Mucosa of descending colon (tissue), 3 donors: ENCODE data around the gene GALP. TPM values are rescaled to one million over a fixed set of nuclear protein-coding genes. Genes with fewer than 3 reads are reported as not detected.

Experiments
- ATAC-seq: fragments of 200-7000 bp; cut with Tn5 transposase; one replicate; pipeline ENCODE4 v1.9.1; 2020; ENCODE audit warnings: mild to moderate bottlenecking, moderate library complexity
- DNase-seq, 3 donors: peaks; one replicate each; pipeline ENCODE4 v3.0.0-alpha.2; 2020
- H3K36me3 ChIP-seq: fragments of 200-600 bp; one replicate; pipeline ENCODE4 v1.8.0; 2021; ENCODE audit warnings: low read depth, mild to moderate bottlenecking
- H3K4me1 ChIP-seq: fragments of 200-600 bp; one replicate; pipeline ENCODE4 v1.8.0; 2021; ENCODE audit warnings: low read depth, mild to moderate bottlenecking
- H3K4me3 ChIP-seq: fragments of 200-600 bp; one replicate; pipeline ENCODE4 v1.8.0; 2021; ENCODE audit warnings: mild to moderate bottlenecking
- H3K9me3 ChIP-seq: fragments of 200-600 bp; one replicate; pipeline ENCODE4 v1.8.0; 2021; ENCODE audit warnings: mild to moderate bottlenecking
- CTCF ChIP-seq: fragments of 200-600 bp; IDR thresholded peaks from one replicate; pipeline ENCODE4 v1.8.0; 2022; ENCODE audit warnings: antibody characterized with exemption, mild to moderate bottlenecking
- intact Hi-C, 2 donors: fragments of 100-400 bp; cut with DNase I in 1 of 2; cut with micrococcal nuclease in 1 of 2; formaldehyde crosslinking; loops; one replicate each; pipeline versions ENCODE4 v1.11.0 to v1.11.1; 2022; cut with DNase I, micrococcal nuclease
- total RNA-seq, 3 donors: library from RNA; stranded (reverse); fragmentation: NEBNext Ultra II Directional in 2 of 3; extraction: Animal tissue kit (Norgen Biotek cat#: 25700) in 2 of 3; gene quantifications; one replicate each; pipeline versions ENCODE4 v1.2.1 to v1.2.4, GENCODE V29; 2021 to 2023
- donor health status: DM: no; HTN: no; CAD: no; lungs with moderate emphysema.
- donor health status: DM: no; HTN: no; CAD: no.
- donor health status: DM: no; HTN: yes; CAD: no.

The GALP gene
- total RNA-seq, 3 donors from 2014 or later: not detected

GRCh38 chr19:56223481-56223880 lies 47.7 kb downstream of the GALP start:
- no peak overlapping the region for H3K4me3 ChIP-seq
- H3K36me3 ChIP-seq: no peaks in the 10 kb centered on the region
- ATAC-seq (no peak), DNase-seq (no peak)
- intact Hi-C loops: no loop called here
- H3K4me1 ChIP-seq: no peaks in the 10 kb centered on the region
- H3K9me3 ChIP-seq: no peaks in the 10 kb centered on the region
- TF ChIP-seq CTCF: no peak

Other genes starting within 250 kb of the GALP start
- gene NLRP13, start 243.7 kb upstream of the GALP start, total RNA-seq: not detected
- gene NLRP8, start 228.2 kb upstream of the GALP start, total RNA-seq: not detected
- gene NLRP5, start 189.2 kb upstream of the GALP start, total RNA-seq: not detected
- gene ZNF787, start 54.7 kb upstream of the GALP start, total RNA-seq: 10 to 100 TPM; 49.1 to 61.2 (median 56.1) TPM
- 10 to 100 TPM; 28.2 to 48.3 (median 29.6) TPM for gene ZNF444, start 34.7 kb upstream of the GALP start, total RNA-seq
- gene ZSCAN5B, start 21.8 kb downstream of the GALP start, total RNA-seq: not detected
- gene ZSCAN5C, start 26.3 kb downstream of the GALP start, total RNA-seq: not detected
- gene EDDM13, start 96.7 kb downstream of the GALP start, total RNA-seq: not detected
- gene ZSCAN5A, start 138.8 kb downstream of the GALP start, total RNA-seq: 10 to 100 TPM; 10.5 to 24.0 (median 14.3) TPM
- 1 to 10 TPM; 1.4 to 6.6 (median 1.6) TPM for gene ZNF582, start 217.5 kb downstream of the GALP start, total RNA-seq
- gene ZNF583, start 228.3 kb downstream of the GALP start, total RNA-seq: 10 to 100 TPM in 1 of 3 donors, 1 to 10 TPM in 2; 1.4 to 11.2 (median 2.1) TPM